Prostate gland (tissue), 2 donors: ENCODE results near the gene FNDC5. TPM values are rescaled to one million over a fixed set of nuclear protein-coding genes. Genes with fewer than 3 reads are reported as not detected.

Source experiments
- DNase-seq: peaks from one replicate; pipeline ENCODE4 v3.0.0-alpha.2; 2019; ENCODE audit warnings: low spot score
- H3K27ac ChIP-seq, 2 donors: fragments of 200-600 bp; sonication (generic); 2 replicates each; pipeline ENCODE4 v1.5.1; 2017 to 2019
- H3K27me3 ChIP-seq: fragments of 200-600 bp; sonication (generic); replicated peaks from 2 replicates; pipeline ENCODE4 v1.5.1; 2019; ENCODE audit not compliant: insufficient read depth
- H3K36me3 ChIP-seq, 2 donors: fragments of 200-600 bp; sonication (generic); 1 replicate in 1 of 2; 2 replicates in 1 of 2; pipeline versions ENCODE4 v1.5.1 to v1.8.1; 2017 to 2019
- H3K4me1 ChIP-seq: fragments of 200-600 bp; sonication (generic); replicated peaks from 2 replicates; pipeline ENCODE4 v1.5.1; 2019
- H3K4me3 ChIP-seq, 2 donors: fragments of 200-600 bp; sonication (generic); 2 replicates each; pipeline ENCODE4 v1.5.1; 2017 to 2019
- H3K9me3 ChIP-seq: fragments of 200-600 bp; sonication (generic); 2 replicates; pipeline ENCODE4 v1.5.1; 2017
- POLR2A ChIP-seq: fragments of 450-650 bp; IDR thresholded peaks from one replicate; pipeline ENCODE4 v1.6.1; 2016; ENCODE audit warnings: antibody characterized with exemption, mild to moderate bottlenecking
- POLR2AphosphoS5 ChIP-seq: sonication (generic); formaldehyde crosslinking; IDR thresholded peaks from one replicate; pipeline ENCODE4 v1.6.1; 2017; ENCODE audit warnings: antibody characterized with exemption
- WGBS: methylation state at CpG from one replicate; pipeline ENCODE4 v1.1.5; 2018; 5-methylcytosine and 5-hydroxymethylcytosine counted together
- intact Hi-C: fragments of 100-400 bp; cut with DNase I; formaldehyde crosslinking; loops from one replicate; pipeline ENCODE4 v1.14.2; 2022
- total RNA-seq, 2 donors: library from RNA; depleted of rRNA; stranded (reverse); fragments of >200 nt; gene quantifications; one replicate each; pipeline ENCODE4 v1.1.0, GENCODE V29; 2016
- TF ChIP-seq, protein P1 (sequence below), 4 experiments: fragments of 200-600 bp in 2 of 4; fragments of 450-650 bp in 2 of 4; sonication (generic) in 2 of 4; IDR thresholded peaks; 1 replicate in 3 of 4; 2 replicates in 1 of 4; pipeline ENCODE4 v1.5.1; 2016 to 2019; ENCODE audit warnings: antibody characterized with exemption in 4 of 4, mild to moderate bottlenecking in 2 of 4, moderate library complexity in 2 of 4

The FNDC5 gene
- total RNA-seq, 2 donors from 2014 or later, result 1.5 to 19.1 TPM

DNA sequence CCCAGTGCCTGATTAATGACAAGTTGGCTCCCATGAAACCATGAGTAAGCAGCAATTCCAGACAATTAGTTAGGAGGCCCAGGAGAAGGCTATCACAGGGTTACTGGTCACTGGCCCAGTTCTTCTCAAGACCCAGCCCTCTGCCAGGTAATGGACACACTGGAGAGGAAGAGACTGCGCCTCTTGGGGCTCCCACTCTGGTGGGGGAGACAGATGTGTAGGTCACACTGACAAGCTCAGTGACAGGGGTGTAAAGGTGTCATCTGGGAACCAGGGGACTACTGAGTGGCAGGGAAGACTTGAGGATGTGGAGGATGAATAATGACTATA lies 20.5 kb upstream of the FNDC5 start:
- WGBS, result 88% methylated on average over 1 of the region's 1 CpG
- H3K9me3 ChIP-seq, result no peaks in the 10 kb centered on the region
- H3K27me3 ChIP-seq, result peaks cover 17% of the 10 kb centered on the region
- H3K27ac ChIP-seq, result no peak overlapping the region
- intact Hi-C loops, result no loop called here
- no peak overlapping the region for H3K4me3 ChIP-seq
- TF ChIP-seq POLR2A (no peak), POLR2AphosphoS5 (no peak)
- TF ChIP-seq, protein P1, sequence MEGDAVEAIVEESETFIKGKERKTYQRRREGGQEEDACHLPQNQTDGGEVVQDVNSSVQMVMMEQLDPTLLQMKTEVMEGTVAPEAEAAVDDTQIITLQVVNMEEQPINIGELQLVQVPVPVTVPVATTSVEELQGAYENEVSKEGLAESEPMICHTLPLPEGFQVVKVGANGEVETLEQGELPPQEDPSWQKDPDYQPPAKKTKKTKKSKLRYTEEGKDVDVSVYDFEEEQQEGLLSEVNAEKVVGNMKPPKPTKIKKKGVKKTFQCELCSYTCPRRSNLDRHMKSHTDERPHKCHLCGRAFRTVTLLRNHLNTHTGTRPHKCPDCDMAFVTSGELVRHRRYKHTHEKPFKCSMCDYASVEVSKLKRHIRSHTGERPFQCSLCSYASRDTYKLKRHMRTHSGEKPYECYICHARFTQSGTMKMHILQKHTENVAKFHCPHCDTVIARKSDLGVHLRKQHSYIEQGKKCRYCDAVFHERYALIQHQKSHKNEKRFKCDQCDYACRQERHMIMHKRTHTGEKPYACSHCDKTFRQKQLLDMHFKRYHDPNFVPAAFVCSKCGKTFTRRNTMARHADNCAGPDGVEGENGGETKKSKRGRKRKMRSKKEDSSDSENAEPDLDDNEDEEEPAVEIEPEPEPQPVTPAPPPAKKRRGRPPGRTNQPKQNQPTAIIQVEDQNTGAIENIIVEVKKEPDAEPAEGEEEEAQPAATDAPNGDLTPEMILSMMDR (IDR thresholded peaks at IDR 0.05), result no peak
- no peak for DNase-seq
- no peaks in the 10 kb centered on the region for H3K36me3 ChIP-seq
- no peaks in the 10 kb centered on the region for H3K4me1 ChIP-seq

DNA sequence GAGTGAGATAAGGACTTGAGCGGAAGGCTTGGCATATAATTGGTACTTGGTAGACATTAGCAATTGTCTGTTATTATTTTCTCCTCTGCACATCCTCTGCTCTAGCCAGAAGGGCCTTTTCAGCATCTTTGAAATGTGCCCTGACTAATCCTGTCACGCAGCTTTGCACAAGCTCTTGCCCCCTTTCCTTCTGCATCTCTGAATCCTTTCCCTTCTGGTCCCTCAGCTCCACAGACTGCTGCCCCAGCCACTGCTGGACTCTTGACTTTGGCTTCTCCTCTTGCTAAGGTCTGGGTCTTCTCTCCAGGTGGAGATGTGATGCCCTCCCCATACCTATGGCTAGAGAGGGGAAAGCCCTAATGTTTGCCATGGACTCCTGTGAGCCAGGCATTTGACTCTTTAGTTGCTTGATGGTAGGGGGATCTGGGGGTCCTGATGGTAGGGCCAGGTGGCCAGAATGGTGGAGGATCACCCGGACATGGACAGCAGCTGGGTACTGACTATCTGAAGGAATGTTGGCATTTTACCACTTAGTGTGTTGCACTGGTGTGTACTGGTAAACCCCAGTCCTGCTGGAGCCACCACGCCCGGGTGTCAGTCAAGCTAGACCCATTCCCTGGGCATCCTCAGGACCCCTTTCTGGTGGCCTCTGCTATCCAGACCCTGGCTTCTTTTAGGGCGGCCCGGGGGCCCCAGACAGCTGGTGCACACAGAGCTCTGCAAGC lies 20.0 kb upstream of the FNDC5 start:
- Histone ChIP-seq H3K27me3 (peaks cover 22% of the 10 kb centered on the region), H3K36me3 (no peaks in the 10 kb centered on the region), H3K4me1 (no peaks in the 10 kb centered on the region), H3K9me3 (no peaks in the 10 kb centered on the region), H3K27ac (no peak overlapping the region), H3K4me3 (no peak overlapping the region)
- DNase-seq, result no peak
- WGBS, result 90% methylated on average over 5 of the region's 7 CpGs
- intact Hi-C loops, result no loop called here
- TF ChIP-seq, protein P1 (IDR thresholded peaks at IDR 0.05), result no peak
- no peak for TF ChIP-seq POLR2A
- no peak for TF ChIP-seq POLR2AphosphoS5

DNA sequence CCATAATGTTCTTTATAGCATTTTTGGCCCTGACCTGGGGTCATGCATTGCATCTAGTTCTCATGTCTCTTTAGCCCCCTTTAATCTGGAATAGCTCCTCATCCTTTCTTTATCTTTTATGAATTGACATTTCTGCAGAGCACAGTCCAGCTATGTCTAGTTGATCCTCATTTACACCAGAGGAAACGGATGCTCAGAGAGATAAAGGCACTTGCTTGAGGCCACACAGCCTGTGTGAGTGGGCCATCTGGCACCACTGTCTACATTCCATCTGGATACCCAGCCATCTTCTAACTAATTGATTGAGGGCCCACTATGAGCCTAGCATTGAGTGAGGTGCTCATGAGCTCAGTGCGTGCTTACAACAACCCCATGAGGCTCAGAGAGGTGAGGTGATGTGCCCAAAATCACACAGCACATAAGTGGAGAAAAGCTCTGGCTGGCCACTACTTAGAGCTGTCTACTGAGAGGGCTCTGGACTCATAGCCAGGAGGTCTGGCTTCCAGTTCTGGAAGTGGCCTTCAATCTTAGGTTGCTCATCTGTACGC lies 19.1 kb upstream of the FNDC5 start:
- peaks cover 22% of the 10 kb centered on the region for H3K27me3 ChIP-seq

DNA sequence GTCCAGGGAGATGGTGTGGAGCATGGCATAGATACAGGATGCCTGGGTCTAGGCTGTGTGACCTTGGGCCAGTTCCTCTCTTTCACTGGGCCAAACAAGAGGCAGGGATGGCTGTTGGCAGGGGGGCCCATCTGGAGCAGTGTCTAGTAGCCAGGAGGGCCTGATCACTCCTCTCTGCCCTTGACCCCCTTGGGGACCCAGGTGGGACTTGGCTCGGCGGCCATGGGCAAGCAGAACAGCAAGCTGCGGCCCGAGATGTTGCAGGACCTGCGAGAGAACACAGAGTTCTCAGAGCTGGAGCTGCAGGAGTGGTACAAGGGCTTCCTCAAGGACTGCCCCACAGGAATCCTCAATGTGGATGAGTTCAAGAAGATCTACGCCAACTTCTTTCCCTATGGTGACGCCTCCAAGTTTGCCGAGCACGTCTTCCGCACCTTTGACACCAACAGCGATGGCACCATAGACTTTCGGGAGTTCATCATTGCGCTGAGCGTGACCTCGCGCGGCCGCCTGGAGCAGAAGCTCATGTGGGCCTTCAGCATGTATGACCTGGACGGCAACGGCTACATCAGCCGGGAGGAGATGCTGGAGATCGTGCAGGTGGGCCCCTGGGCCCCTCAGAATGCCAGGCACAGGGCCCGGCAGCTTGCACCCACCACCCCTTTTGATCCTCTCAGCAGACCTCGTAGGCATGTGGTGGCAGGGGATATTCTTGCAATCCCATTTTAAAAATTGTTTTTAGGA lies 18.1 kb upstream of the FNDC5 start:
- Histone ChIP-seq H3K27me3 (peaks cover 22% of the 10 kb centered on the region), H3K4me1 (no peaks in the 10 kb centered on the region), H3K9me3 (no peaks in the 10 kb centered on the region), H3K4me3 (no peak overlapping the region), H3K27ac (no peak overlapping the region), H3K36me3 (no peaks in the 10 kb centered on the region)
- TF ChIP-seq, protein P1 (IDR thresholded peaks at IDR 0.05), result no peak
- no peak for TF ChIP-seq POLR2A
- DNase-seq, result no peak
- WGBS, result 94% methylated on average over 23 of the region's 24 CpGs
- intact Hi-C loops, result no loop called here

More for the DNA sequence above, 19.1 kb upstream of the FNDC5 start:
- H3K4me1 ChIP-seq, result no peaks in the 10 kb centered on the region
- no peak overlapping the region for H3K4me3 ChIP-seq
- intact Hi-C loops, result no loop called here
- 94% methylated on average over 3 of the region's 3 CpGs for WGBS
- DNase-seq, result no peak
- H3K27ac ChIP-seq, result no peak overlapping the region
- no peaks in the 10 kb centered on the region for H3K9me3 ChIP-seq
- no peaks in the 10 kb centered on the region for H3K36me3 ChIP-seq
- TF ChIP-seq POLR2A (no peak), POLR2AphosphoS5 (no peak)
- TF ChIP-seq, protein P1 (IDR thresholded peaks at IDR 0.05), result no peak
